Right lobe of liver (tissue), 4 donors: ENCODE data around the gene ZDHHC5.

Experiments
- POLR2A ChIP-seq: fragments of 450-650 bp; IDR thresholded peaks from one replicate; pipeline ENCODE4 v1.6.1; 2017; ENCODE audit warnings: antibody characterized with exemption, mild to moderate bottlenecking
- TF ChIP-seq, protein P1 (sequence below), 4 donors: fragments of 200-600 bp in 3 of 4; fragments of 450-650 bp in 1 of 4; IDR thresholded peaks; one replicate each; pipeline versions ENCODE4 v1.5.1 to v1.8.0; 2016 to 2022; ENCODE audit warnings: antibody characterized with exemption in 4 of 4, mild to moderate bottlenecking in 2 of 4
- donor health status: DM: no; HTN: no; CAD: no.
- donor health status: DM: no; HTN: no; CAD: no.
- donor health status: DM: no; HTN: yes; CAD: no.

DNA sequence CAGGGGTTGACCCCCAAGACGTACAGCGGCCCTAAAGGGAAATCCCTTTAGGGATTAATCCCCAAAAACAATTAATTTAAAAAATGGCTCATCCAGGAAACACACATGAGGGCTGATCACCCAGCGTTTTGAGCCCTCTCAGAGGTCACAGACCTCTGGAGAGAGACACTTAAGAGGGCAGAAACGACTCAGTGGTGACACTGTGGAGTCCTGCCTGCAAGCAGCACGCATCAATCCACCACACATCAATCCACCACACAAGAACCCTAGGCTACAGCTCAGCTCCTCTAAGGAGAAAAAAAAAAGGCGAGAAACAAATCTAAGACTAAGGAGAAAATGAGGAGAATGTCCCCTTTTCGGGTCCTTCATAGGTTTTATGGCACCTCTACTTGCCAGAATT lies 60.9 kb downstream of the ZDHHC5 start:
- TF ChIP-seq, protein P1, sequence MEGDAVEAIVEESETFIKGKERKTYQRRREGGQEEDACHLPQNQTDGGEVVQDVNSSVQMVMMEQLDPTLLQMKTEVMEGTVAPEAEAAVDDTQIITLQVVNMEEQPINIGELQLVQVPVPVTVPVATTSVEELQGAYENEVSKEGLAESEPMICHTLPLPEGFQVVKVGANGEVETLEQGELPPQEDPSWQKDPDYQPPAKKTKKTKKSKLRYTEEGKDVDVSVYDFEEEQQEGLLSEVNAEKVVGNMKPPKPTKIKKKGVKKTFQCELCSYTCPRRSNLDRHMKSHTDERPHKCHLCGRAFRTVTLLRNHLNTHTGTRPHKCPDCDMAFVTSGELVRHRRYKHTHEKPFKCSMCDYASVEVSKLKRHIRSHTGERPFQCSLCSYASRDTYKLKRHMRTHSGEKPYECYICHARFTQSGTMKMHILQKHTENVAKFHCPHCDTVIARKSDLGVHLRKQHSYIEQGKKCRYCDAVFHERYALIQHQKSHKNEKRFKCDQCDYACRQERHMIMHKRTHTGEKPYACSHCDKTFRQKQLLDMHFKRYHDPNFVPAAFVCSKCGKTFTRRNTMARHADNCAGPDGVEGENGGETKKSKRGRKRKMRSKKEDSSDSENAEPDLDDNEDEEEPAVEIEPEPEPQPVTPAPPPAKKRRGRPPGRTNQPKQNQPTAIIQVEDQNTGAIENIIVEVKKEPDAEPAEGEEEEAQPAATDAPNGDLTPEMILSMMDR (IDR thresholded peaks at IDR 0.05), result no peak
- TF ChIP-seq POLR2A, result no peak
